Skeletal muscle tissue (tissue), 4 donors: ENCODE data around the gene FIBCD1. TPM values are rescaled to one million over a fixed set of nuclear protein-coding genes. Genes with fewer than 3 reads are reported as not detected.

ENCODE experiments used
- H3K27ac ChIP-seq: one replicate; pipeline ENCODE4 v1.7.0; 2013; ENCODE audit warnings: mild to moderate bottlenecking, low read depth, low read length, inconsistent platforms
- H3K27me3 ChIP-seq, 3 donors: one replicate each; pipeline ENCODE4 v1.7.0; 2013; ENCODE audit warnings: low read length in 3 of 3; ENCODE audit not compliant: control insufficient read depth in 3 of 3, insufficient read depth in 3 of 3
- H3K36me3 ChIP-seq, 3 donors: one replicate each; pipeline ENCODE4 v1.7.0; 2013; ENCODE audit warnings: low read length in 3 of 3; ENCODE audit not compliant: control insufficient read depth in 3 of 3, insufficient read depth in 3 of 3
- H3K4me1 ChIP-seq, 3 donors: one replicate each; pipeline ENCODE4 v1.7.0; 2013; ENCODE audit warnings: low read length in 3 of 3, mild to moderate bottlenecking in 3 of 3; ENCODE audit not compliant: control insufficient read depth in 3 of 3, insufficient read depth in 3 of 3
- H3K4me3 ChIP-seq, 3 donors: one replicate each; pipeline ENCODE4 v1.7.0; 2013; ENCODE audit warnings: low read length in 3 of 3
- H3K9ac ChIP-seq, 3 donors: one replicate each; pipeline ENCODE4 v1.7.0; 2013; ENCODE audit warnings: low read length in 3 of 3, mild to moderate bottlenecking in 3 of 3, moderate library complexity in 2 of 3, low read depth in 1 of 3
- H3K9me3 ChIP-seq, 3 donors: one replicate each; pipeline ENCODE4 v1.7.0; 2013; ENCODE audit warnings: low read length in 3 of 3; ENCODE audit not compliant: control insufficient read depth in 3 of 3
- total RNA-seq: library from RNA; depleted of rRNA; stranded (reverse); fragments of >200 nt; gene quantifications from one replicate; pipeline ENCODE4 v1.2.3, GENCODE V29; 2014
- donor health status: Osteomylitis.

The FIBCD1 gene
- total RNA-seq, 1 donor from 2014 or later: not detected

DNA sequence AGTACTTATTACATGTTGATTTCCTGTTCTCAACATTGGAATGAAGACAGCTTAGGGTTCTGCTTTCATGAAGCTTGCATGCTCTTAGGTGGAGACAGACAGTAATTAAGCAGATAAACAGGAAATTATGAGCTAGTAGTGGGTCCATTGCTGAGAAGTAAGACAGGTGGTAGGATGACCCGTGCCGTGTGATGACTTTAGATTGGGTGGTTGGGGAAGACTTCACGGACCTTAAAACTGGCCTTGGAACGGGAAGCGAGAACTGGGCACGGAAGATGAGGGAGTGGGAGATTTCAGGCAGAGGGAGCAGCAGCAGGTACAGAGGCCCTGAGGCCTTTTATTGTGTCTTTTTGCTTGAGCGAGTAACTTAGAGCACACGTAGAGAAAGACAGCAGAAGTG, 76.8 kb downstream of the FIBCD1 start:
- H3K36me3 ChIP-seq: peaks cover 6 to 20% (median 8%) of the 10 kb centered on the region in 3 donors
- peaks cover 32 to 38% (median 33%) of the 10 kb centered on the region in 3 donors for H3K4me1 ChIP-seq

DNA sequence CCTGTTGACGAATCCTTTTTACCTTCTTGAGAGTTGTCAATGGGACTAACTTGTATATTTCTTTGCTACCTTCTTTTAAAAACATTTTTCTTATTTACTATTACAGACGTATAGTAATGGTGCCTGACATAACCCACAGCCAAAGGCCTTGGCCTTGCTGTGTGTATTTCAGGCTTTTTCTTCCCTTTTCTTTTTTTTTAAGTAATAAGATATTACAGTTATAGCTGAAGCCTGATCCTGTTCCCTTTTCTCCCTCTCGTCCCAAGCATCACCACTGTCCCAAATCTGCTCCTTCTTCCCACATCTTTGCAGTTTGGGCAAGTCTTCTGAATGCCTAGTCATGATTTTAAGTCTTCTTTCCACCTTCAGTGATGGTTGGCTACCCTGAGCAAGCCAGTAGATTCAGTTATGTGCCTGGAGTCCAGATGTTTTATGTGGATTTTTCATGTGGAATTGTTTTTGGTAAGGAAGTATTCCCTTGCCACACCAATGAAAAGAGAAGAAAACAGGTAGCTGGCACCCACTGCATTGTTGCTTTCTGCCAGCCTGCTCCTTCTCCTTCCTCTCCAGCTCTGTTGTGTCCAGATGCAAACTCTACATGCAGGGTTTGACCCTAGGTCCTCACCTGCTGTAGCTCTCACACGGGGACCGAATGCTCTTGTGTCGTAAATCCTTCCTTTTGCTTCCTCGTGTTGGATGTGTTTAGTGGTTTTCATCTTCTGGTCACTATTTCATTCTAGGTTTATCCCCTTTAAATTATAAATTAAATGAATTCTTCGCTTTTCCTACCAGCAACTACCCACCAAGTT, 77.5 kb downstream of the FIBCD1 start:
- Histone ChIP-seq H3K4me1 (peaks cover 32 to 38% (median 33%) of the 10 kb centered on the region in 3 donors), H3K9me3 (no peaks in the 10 kb centered on the region), H3K27me3 (no peaks in the 10 kb centered on the region), H3K9ac (no peak overlapping the region), H3K27ac (no peak overlapping the region), H3K4me3 (no peak overlapping the region), H3K36me3 (peaks cover 6 to 20% (median 8%) of the 10 kb centered on the region in 3 donors)

More for the DNA sequence above, 76.8 kb downstream of the FIBCD1 start:
- no peaks in the 10 kb centered on the region for H3K27me3 ChIP-seq
- H3K27ac ChIP-seq: no peak overlapping the region
- no peak overlapping the region for H3K9ac ChIP-seq
- no peak overlapping the region for H3K4me3 ChIP-seq
- H3K9me3 ChIP-seq: no peaks in the 10 kb centered on the region

DNA sequence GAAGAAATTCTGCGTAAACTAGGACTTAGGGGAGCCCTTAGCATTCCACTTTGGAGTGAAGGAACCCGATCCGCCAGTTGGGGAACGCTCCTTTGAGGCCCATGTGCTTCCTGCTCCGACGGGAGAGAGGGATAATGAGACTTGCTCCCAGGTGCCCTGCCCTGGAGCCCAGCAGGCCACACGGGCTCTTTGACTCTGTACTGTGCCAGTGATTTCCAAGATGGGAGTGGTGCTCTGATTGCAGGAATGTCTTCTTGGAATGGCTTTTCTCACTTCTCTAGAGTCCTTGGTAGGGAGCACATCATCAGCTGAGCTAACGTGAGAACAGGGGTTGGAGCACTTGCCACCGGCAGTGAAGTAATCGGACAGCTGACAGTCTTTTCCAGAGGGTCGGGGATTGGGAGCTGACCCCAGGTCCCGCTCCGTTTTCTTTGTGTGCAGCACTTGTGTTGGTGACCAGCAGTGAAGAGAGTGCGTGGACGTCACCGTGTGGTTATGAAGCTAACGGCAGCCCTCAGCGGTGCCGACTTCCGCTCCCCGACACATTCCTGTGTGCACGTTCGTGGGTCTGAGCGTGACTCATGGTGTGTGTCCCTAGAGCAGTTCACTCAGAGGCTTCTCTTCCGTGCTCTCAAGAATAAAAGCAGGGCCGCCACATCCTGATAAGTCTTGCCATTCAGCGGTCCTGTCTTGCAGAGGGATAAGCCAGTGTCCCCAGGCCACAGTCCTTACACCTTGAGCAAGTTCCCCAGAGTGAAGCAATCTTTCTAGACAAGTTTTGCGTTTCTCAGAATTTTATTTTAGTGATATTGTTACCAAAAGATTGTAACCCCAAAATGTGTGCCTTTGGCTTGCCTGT, 78.4 kb downstream of the FIBCD1 start:
- H3K9me3 ChIP-seq: no peaks in the 10 kb centered on the region
- peaks cover 32 to 38% (median 33%) of the 10 kb centered on the region in 3 donors for H3K4me1 ChIP-seq
- no peaks in the 10 kb centered on the region for H3K27me3 ChIP-seq
- H3K36me3 ChIP-seq: peaks cover 9 to 24% (median 11%) of the 10 kb centered on the region in 3 donors
- peak overlapping the region; percentile 77 for H3K27ac ChIP-seq
- H3K9ac ChIP-seq: peak overlapping the region in 2 of 3 donors; percentile 52 to 72
- H3K4me3 ChIP-seq: peak overlapping the region in 2 of 3 donors; percentile 5 to 47

DNA sequence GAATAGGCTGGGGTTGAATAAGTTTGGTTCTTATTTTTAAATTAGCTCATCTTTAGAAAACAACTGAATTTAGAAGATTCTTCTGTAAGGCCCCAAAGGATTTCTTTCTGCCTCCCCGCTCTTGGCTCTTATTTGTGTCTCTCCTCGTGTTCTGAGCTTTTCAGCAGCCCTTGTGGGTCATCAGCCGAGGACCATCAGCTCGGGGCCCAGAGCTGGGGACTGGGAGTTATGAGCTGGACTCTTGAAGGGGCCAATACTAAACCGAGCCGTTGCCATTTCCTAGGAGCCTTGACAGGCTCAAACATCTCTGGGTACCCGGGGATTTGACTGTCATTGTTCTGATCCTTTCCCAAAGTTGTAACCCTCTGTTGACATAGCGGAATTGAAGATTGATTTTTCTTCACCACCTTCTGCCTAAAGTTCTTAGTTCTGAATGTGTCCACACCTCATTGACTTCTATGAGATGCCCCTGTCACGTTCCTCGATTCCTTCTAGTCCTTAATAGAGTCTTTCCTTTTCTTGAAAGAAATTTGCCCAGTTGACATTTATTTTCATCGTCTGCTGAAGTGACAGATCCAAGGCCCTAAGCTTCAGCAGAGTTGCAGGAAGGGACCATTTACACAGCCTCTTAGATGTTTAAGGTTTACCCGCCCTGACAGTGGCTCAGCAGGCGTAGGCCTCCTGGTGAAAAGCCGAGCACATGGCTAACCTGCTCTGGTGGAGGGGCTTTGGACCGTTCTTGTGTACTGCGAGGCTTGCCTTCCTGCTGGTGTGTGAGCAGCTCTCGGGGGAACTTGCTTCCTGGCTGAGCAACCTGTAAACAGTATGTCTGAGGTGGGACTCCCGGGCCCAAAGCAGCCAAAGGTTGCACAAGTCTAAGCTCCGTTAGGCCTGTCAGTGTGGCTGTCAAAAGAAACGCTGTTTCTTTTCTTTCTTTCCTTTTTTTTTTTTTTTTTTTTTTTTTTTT, 80.0 kb downstream of the FIBCD1 start:
- Histone ChIP-seq H3K9ac (no peak overlapping the region), H3K4me1 (peaks cover 32 to 38% (median 33%) of the 10 kb centered on the region in 3 donors), H3K4me3 (no peak overlapping the region), H3K27ac (peak overlapping the region; percentile 71), H3K9me3 (no peaks in the 10 kb centered on the region), H3K27me3 (no peaks in the 10 kb centered on the region), H3K36me3 (peaks cover 19 to 35% (median 22%) of the 10 kb centered on the region in 3 donors)

DNA sequence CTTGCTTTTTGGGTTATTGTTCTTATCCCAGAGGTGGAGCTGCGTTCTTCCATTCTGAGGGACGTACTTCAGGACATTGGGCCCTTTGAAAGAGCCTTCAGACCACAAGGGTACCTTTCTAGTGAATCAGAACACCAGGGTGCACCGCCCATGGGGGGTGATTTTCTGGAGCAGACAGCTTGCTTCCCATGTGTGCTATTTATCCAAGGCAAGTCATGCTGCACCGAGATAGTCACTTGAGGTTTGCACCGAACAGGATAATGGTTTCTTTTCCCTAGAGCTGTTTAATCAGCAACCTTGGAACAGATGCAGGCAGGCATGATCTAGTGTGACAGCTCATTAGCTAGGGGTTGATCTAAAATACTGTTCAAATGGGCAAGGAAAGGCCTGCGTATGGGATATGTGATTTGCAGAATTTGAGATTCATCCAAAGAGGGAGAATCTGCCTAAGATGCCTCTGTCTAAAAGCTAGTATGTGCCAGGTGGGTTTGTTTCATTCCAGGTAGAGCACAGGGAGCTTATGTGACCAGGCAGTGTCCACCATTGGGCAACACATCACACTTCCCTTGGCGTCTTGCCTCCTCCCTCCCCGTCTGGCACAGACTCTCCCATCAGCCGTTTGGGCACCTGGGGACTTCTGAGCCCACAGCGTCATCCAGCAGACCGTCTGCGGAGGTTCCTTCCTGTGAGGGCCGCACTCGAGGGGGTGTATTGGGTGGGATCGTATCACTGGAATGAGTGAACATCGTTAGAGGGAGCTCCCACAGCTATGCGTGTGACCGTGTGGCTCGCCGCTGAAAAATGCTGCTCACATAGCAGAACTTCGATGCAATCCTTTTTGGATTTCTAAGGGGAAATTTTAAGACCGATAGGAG, 80.9 kb downstream of the FIBCD1 start:
- Histone ChIP-seq H3K4me3 (no peak overlapping the region), H3K9ac (peak overlapping the region in 1 of 3 donors; percentile 42), H3K36me3 (peaks cover 17 to 29% (median 23%) of the 10 kb centered on the region in 3 donors), H3K27me3 (no peaks in the 10 kb centered on the region), H3K4me1 (peaks cover 31 to 36% (median 33%) of the 10 kb centered on the region in 3 donors), H3K9me3 (no peaks in the 10 kb centered on the region), H3K27ac (peak overlapping the region; percentile 71)

DNA sequence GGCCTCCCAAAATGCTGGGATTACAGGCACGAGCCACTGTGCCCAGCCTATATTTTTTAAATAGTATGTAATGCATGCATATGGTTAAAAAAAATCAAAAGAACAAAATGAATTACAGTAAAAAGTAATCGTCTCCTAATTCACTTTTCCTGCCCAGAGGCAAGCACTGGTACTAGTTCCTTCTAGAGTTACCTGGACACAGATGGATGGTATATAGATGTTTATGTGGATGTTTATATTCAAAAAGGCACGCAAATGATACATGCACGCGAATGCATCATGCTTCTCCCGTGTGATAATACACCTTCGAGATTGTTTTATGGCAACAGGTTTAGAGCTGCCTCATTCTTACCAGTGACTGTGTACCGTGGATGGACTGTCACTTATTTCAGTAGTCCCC, 82.6 kb downstream of the FIBCD1 start:
- Histone ChIP-seq H3K9me3 (no peaks in the 10 kb centered on the region), H3K27me3 (no peaks in the 10 kb centered on the region), H3K36me3 (peaks cover 12 to 24% (median 23%) of the 10 kb centered on the region in 3 donors), H3K27ac (no peak overlapping the region), H3K4me1 (peaks cover 27 to 31% (median 30%) of the 10 kb centered on the region in 3 donors), H3K9ac (no peak overlapping the region), H3K4me3 (no peak overlapping the region)

DNA sequence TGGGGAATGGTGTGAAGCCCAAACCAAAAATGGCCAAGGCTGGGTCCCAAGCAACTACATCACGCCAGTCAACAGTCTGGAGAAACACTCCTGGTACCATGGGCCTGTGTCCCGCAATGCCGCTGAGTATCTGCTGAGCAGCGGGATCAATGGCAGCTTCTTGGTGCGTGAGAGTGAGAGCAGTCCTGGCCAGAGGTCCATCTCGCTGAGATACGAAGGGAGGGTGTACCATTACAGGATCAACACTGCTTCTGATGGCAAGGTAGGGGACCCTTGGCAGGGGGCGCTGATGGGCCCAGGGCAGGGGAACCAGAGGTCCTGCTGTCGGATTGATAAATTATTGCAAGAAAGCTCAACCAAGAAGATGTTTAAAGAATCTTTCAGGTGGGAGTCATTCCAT, 84.2 kb downstream of the FIBCD1 start:
- Histone ChIP-seq H3K4me1 (peaks cover 14 to 16% (median 15%) of the 10 kb centered on the region in 3 donors), H3K9me3 (no peaks in the 10 kb centered on the region), H3K27me3 (no peaks in the 10 kb centered on the region), H3K36me3 (peaks cover 12 to 23% (median 21%) of the 10 kb centered on the region in 3 donors), H3K4me3 (no peak overlapping the region), H3K27ac (no peak overlapping the region), H3K9ac (no peak overlapping the region)

DNA sequence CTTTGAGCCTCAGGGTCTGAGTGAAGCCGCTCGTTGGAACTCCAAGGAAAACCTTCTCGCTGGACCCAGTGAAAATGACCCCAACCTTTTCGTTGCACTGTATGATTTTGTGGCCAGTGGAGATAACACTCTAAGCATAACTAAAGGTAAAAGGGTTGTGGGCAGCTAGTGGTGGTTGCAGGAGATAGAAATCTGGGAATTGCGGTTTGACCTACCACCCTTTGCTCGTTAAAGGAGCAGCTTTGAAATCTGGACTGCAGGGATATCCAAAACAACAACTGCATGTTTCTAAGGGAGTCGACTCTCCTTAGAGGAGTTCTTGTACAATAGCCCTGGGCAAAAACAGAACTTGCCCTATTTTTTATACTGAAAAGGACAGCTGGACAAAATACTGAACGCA, 85.0 kb downstream of the FIBCD1 start:
- Histone ChIP-seq H3K9me3 (no peaks in the 10 kb centered on the region), H3K36me3 (peaks cover 12 to 23% (median 20%) of the 10 kb centered on the region in 3 donors), H3K27me3 (no peaks in the 10 kb centered on the region), H3K27ac (no peak overlapping the region), H3K4me3 (no peak overlapping the region), H3K4me1 (peaks cover 9 to 13% (median 13%) of the 10 kb centered on the region in 3 donors), H3K9ac (no peak overlapping the region)
